ENCODE measurements around the gene KRTAP6-1.

KRTAP6-1 gene

GRCh38 chr21:30613836-30614235 is at the start of gene KRTAP6-1:
KRTAP6-1 (minus strand) TSS chr21:30613930; CDS start chr21:30613904, 26 bp downstream.
- no peak for DNase-seq

GRCh38 chr21:30652891-30653290 is 39.2 kb upstream of the KRTAP6-1 start:
- DNase-seq: no peak

GRCh38 chr21:30646904-30647414 is 33.2 kb upstream of the KRTAP6-1 start:
- no peak for DNase-seq

- DNase-seq: no peak
Measured at GRCh38 chr21:30642564-30642963, 28.8 kb upstream of the KRTAP6-1 start, which contains the start of gene KRTAP20-3. KRTAP20-3 (plus strand) TSS chr21:30642864.

- DNase-seq: no peak
Measured at GRCh38 chr21:30638686-30639085, 25.0 kb upstream of the KRTAP6-1 start.

- no peak for DNase-seq
Measured at GRCh38 chr21:30634906-30635305, 21.2 kb upstream of the KRTAP6-1 start, which contains the start of gene KRTAP20-2. KRTAP20-2 (plus strand) TSS chr21:30635206; CDS start chr21:30635264, 58 bp downstream.

DNA sequence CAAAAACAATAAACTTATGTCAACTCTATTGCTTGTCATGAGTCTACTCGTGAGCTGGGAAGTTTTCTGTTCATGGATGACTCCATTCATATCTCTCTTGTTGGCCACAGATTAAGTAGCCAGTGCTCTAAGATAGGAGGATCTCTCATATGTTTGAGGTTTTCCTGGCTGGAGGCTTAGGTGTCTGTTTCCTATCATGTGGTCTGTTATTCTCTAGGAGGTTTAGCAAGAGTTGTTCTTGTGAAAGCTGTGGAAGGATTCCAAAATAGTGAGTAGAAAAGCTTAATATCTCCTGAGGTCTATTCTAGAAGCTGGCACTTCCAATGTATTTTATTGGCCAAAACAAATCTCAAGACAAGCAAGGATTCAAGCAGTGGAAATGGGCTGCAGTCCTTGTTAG is 15.5 kb upstream of the KRTAP6-1 start:
- no peak for DNase-seq

DNA sequence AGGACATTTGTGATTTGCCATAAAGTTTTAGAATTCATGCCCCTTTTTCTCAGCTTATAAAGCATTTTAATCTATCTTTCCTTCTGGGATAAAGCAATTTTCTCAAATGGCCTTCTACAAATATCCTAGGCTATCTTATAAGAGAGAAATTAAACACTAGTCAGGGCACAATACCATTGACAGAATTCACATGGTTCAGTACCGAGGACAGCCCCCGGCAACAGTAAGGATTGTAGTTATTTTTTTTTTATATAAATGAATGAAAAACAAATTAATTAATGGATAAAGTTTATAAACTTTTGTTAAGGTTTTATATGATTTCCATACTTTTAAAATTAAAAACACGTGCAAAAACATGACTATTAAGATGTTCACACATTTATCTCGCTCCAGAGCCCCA is 14.4 kb upstream of the KRTAP6-1 start:
- no peak for DNase-seq

DNA sequence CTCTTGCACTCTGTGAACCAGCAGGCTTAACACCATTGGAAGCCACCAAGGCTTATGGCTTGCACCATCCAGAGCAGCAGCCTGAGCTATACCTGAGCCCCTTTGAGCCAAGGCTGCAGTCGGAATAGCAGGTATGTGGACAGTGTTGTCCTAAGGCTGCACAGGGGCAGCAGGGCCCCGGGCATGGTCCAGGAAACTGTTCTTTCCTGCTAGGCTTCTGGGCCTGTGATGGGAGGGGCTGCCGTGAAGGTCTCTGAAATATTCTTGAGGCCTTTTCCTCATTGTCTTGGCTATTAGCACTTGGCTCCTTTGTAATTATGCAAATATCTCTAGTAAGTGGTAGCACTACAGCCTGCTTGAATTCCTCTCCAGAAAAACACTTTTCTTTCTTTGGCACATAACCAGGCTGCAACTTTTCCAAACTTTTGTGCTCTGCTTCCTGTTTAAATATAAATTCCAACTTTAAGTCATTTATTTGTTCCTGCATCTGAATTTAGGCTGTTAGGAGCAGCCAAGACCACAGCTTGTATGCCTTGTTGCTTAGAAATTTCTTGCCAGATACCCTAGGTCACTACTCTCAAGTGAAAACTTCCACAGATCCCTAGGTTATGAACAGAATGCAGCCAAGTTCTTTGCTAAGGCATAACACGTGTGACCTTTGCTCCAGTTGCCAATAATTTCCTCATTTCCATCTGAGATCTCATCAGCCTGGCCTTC is 11.9 kb upstream of the KRTAP6-1 start:
- DNase-seq: no peak

- no peak for DNase-seq
Measured at GRCh38 chr21:30623362-30623761, 9.6 kb upstream of the KRTAP6-1 start.

DNA sequence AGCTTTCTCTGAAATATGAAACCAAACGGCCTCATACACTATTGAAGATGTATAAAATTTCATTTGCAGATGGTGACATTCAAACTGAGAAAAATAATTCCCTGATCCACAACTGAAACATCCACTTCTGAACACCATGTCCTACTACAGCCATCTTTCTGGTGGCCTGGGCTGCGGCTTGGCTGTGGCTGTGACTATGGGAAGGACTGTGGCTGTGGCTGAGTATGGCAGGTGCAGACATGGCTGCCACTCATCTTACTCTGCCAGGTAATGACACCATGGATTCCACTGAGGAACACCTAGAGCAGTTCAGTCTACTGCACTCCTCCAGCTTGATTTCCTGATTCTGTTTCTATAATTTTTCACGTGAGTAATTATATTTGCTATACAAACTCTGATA is 6.8 kb upstream of the KRTAP6-1 start, which contains the start of gene KRTAP20-4:
Gene KRTAP20-4, plus strand, starts transcription at position 106 of the 400 bp plus-strand sequence.
- DNase-seq: no peak

DNA sequence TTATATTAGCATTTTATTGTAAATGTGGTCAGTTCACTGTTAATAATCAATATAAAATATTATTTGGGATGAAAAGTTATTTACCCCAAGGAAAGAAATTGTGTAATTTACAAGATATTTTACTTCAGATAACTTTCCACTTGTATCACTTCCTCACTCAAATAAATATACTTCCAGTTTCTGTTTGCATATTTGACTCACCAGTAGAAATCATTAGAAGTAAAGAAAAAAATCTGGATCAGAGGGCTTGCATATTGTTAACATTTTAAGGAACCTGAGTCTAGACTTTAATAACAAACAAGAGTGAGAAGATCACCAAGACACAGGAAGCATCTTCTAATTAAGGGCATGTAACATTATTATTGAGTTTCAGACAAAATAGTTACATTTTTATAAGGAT is 6.3 kb upstream of the KRTAP6-1 start:
- no peak for DNase-seq

DNA sequence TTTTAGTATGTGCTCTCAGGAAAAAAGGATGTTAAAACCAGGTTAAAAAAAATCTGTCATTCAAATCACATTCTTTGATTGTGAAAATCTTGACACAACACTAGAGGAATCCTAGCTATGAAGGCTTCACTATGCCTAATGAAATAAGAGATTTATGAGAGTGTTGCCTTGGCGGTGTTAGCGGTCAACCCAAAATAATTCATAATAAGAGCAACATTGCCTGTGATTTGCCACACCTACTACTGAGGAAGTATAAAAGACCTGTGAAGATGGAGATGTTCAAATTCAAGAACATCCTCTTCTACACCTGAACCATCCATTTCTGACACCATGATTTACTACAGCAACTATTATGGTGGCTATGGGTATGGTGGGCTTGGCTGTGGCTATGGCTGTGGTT is 2.4 kb upstream of the KRTAP6-1 start, which contains the start of gene KRTAP20-1:
Gene KRTAP20-1, plus strand, starts transcription at position 301 of the 400 bp plus-strand sequence. Its CDS starts 30 bp downstream, at position 331.
- no peak for DNase-seq

- no peak for DNase-seq
Measured at GRCh38 chr21:30615199-30615598, 1.5 kb upstream of the KRTAP6-1 start.

GRCh38 chr21:30612132-30612531 is 1.6 kb downstream of the KRTAP6-1 start:
- no peak for DNase-seq

- DNase-seq: no peak
Measured at GRCh38 chr21:30605968-30606367, 7.8 kb downstream of the KRTAP6-1 start.

DNA sequence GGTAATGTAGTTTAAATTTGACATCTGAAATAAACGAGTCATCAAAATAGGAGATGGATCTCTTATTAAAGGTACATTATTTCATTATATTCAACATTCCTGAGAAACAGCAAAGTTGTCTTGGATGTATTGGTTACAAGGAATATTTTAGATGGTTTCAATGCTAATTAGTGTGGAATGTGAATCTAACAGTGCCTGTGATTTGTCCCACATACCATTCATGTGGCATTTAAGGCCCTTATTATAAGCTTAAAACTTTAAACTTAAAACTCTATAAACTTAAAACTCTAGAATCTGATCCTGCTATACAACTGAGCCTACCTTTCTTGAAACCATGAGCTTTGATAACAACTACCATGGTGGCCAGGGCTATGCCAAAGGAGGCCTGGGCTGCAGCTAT is 12.9 kb downstream of the KRTAP6-1 start, which contains the start of gene KRTAP22-1:
Gene KRTAP22-1, plus strand, starts transcription at position 301 of the 400 bp plus-strand sequence.
- no peak for DNase-seq

DNA sequence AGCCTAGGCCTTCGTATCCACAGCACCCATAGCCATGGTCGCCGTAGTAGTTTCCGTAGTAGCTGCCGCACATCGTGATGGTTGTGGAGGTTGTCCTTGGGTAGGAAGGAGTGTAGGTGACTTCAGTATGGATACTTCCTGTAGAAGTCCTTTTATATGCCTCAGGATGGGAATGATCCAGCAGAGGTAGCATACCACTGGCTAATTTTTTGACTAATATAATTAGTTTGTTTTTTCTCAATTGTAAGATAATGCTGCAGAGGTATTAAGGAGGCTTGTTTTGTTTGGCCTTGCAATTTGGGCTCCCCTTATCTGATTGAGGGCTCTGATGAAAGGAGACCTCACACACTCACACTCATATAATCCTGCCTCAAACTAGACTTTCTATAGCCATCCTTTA is 14.9 kb downstream of the KRTAP6-1 start, which contains the start of gene KRTAP6-2:
Gene KRTAP6-2, minus strand, starts transcription at position 101 of the 400 bp plus-strand sequence. Its CDS starts 28 bp downstream, at position 73.
- no peak for DNase-seq

DNA sequence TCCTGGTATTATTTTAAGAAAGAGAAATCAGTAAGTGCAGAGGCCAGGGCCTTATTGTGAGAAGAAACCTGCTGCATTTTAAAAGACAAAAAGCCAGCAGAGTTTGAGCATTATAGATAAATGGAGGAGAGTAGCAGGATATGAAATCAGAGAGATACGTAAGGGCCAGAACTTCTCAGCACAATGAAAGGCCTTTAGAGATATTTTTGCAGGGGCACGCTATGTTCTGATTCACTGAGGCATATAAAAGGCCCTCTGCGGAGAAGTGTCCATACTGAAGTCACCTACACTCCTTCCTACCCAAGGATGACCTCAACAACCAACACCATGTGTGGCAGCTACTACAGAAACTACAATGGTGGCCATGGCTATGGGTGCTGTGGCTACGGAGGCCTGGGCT is 21.6 kb downstream of the KRTAP6-1 start, which contains the start of gene KRTAP6-3:
Gene KRTAP6-3, plus strand, starts transcription at position 301 of the 400 bp plus-strand sequence. Its CDS starts 6 bp downstream, at position 307.
- DNase-seq: no peak

- no peak for DNase-seq
Measured at GRCh38 chr21:30590297-30590696, 23.4 kb downstream of the KRTAP6-1 start, which contains the start of gene KRTAP22-2. KRTAP22-2 (minus strand) TSS chr21:30590397.

DNA sequence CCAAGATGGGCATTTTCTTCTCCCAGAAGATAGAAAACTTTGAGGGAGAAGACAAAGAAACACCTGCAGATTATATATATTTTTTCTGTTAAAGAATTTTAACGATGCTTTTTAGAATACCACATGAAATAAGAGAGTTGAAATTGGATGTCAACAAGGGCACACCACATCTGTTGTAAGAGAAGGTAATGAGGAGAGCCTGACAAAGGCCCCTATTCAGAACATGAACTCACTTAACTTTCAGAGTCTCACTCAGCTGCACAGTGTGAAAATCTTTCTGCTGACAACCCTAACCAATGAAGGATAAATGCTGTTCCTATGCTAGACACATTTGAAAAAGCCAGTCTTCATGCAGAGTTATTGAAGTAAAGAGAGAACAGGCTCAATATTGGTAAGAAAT is 30.9 kb downstream of the KRTAP6-1 start:
- DNase-seq: no peak

GRCh38 chr21:30580132-30580531 is 33.6 kb downstream of the KRTAP6-1 start:
- no peak for DNase-seq

- DNase-seq: no peak
Measured at GRCh38 chr21:30579346-30579745, 34.4 kb downstream of the KRTAP6-1 start.

DNA sequence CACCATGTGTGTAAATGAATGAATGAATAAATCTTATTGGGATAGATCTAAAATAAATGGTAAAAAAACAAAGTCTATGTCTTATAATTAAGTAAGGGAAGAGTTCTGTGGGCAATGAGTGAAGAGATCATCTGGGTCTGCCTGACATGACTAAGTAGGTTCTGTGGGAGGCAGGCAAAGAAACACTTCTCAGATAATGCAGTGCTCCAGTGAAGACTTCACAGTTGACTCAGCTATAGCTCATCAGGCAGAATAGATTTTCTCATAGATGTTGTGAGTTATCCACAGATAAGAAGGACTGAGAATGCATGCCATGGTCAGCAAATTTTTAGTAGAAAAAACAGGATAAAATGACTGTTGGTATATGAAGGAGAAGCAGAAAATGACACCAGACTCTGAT is 36.0 kb downstream of the KRTAP6-1 start:
- DNase-seq: no peak

Data from NCI-H748 treated with DMSO at 0.1 percent for 48 hours (cell line).